K562 (cell line): Measurements from ENCODE around the gene SS18L1. TPM values are rescaled to one million over a fixed set of nuclear protein-coding genes. Genes with fewer than 3 reads are reported as not detected.

ENCODE experiments used
- ATAC-seq: fragments of 200-7000 bp; cut with Tn5 transposase; 3 replicates; pipeline ENCODE4 v1.9.1; 2020; ENCODE audit warnings: moderate library complexity
- BruUV-seq: library from RNA; stranded (reverse); fragments of 400-500 nt; replicated peaks from 2 replicates; lab custom pipeline; 2021; lab: Mats Ljungman, UMichigan
- CTCF ChIA-PET: fragments of 300-600 bp; formaldehyde crosslinking; extraction: SDS; loops from one replicate; lab custom pipeline; 2021; ENCODE audit warnings: low intra/inter-chr PET ratio; lab: Yijun Ruan, JAX
- POLR2A ChIA-PET: fragments of 300-600, 350-650 bp; sonication (Branson Sonifier 250); formaldehyde crosslinking; extraction: SDS; loops from one replicate; lab custom pipeline; 2021; ENCODE audit warnings: antibody characterized with exemption, inconsistent platforms; lab: Yijun Ruan, JAX
- DNase-seq, 4 experiments: peaks; one replicate each; pipeline versions ENCODE4 v3.0.0 to v3.0.0-alpha.2; 2011 to 2018; ENCODE audit warnings: low spot score in 3 of 4, mixed read lengths in 3 of 4; ENCODE audit errors: extremely low read depth in 1 of 4
- FAIRE-seq: peaks from 2 replicates; lab custom pipeline; 2011; peaks lifted over from hg19 to GRCh38; lab: Jason Lieb, UNC
- H2AFZ ChIP-seq: 2 replicates; pipeline ENCODE4 v1.6.0; 2011; ENCODE audit warnings: low read depth, low read length, control low read depth, inconsistent platforms
- H3K27ac ChIP-seq: fragments of 200-600 bp; 3 replicates; pipeline ENCODE4 v1.8.0; 2011; ENCODE audit warnings: low read depth, mild to moderate bottlenecking, control low read depth, inconsistent platforms, low read length, moderate library complexity, mixed read lengths; ENCODE audit errors: extremely low read depth
- H3K27me3 ChIP-seq, 2 experiments: fragments of 300-600 bp in 1 of 2; 2 replicates in 1 of 2; 3 replicates in 1 of 2; pipeline versions ENCODE4 v1.6.0 to v1.8.0; 2011; ENCODE audit warnings: inconsistent platforms in 2 of 2, low read length in 2 of 2, mild to moderate bottlenecking in 1 of 2, mixed read lengths in 1 of 2, moderate library complexity in 1 of 2; ENCODE audit not compliant: control insufficient read depth in 2 of 2, insufficient read depth in 2 of 2
- H3K36me3 ChIP-seq: fragments of 300-600 bp; 3 replicates; pipeline ENCODE4 v1.8.0; 2011; ENCODE audit warnings: mild to moderate bottlenecking, low read length, inconsistent platforms; ENCODE audit not compliant: control insufficient read depth, insufficient read depth
- H3K4me1 ChIP-seq, 2 experiments: fragments of 200-600 bp in 1 of 2; replicated peaks in 1 of 2; 2 replicates in 1 of 2; 3 replicates in 1 of 2; pipeline versions ENCODE4 v1.5.1 to v1.8.0; 2011; ENCODE audit warnings: inconsistent platforms in 2 of 2, low read length in 2 of 2, mild to moderate bottlenecking in 1 of 2, mixed read lengths in 1 of 2, moderate library complexity in 1 of 2; ENCODE audit not compliant: control insufficient read depth in 2 of 2, insufficient read depth in 2 of 2
- H3K4me2 ChIP-seq: 2 replicates; pipeline ENCODE4 v1.6.1; 2011; ENCODE audit warnings: low read length, control low read depth, inconsistent platforms, mixed read lengths; ENCODE audit not compliant: insufficient read depth
- H3K4me3 ChIP-seq: fragments of 200-600 bp; sonication (generic), shearing (Covaris generic); 2 replicates; pipeline ENCODE4 v1.5.1; 2016; ENCODE audit warnings: control low read depth, inconsistent platforms
- H3K79me2 ChIP-seq: fragments of 200-600 bp; 3 replicates; pipeline ENCODE4 v1.8.0; 2011; ENCODE audit warnings: low read length, inconsistent platforms; ENCODE audit not compliant: control insufficient read depth, insufficient read depth
- H3K9ac ChIP-seq, 2 experiments: 2 replicates each; pipeline versions ENCODE4 v1.6.0 to v1.6.1; 2011; ENCODE audit warnings: low read depth in 2 of 2, low read length in 2 of 2, control low read depth in 1 of 2, inconsistent platforms in 1 of 2, mild to moderate bottlenecking in 1 of 2, mixed read lengths in 1 of 2; ENCODE audit not compliant: insufficient read depth in 1 of 2
- H3K9me1 ChIP-seq: one replicate; pipeline ENCODE4 v1.6.0; 2011; ENCODE audit warnings: inconsistent platforms, mild to moderate bottlenecking, low read length, moderate library complexity; ENCODE audit not compliant: control insufficient read depth, insufficient read depth
- H3K9me3 ChIP-seq: replicated peaks from 2 replicates; pipeline ENCODE4 v1.5.1; 2011; ENCODE audit warnings: low read depth, low read length, inconsistent platforms; ENCODE audit not compliant: control insufficient read depth, insufficient read depth
- H4K20me1 ChIP-seq: replicated peaks from 2 replicates; pipeline ENCODE4 v1.6.1; 2011; ENCODE audit warnings: low read length, inconsistent platforms, mixed read lengths; ENCODE audit not compliant: control insufficient read depth, insufficient read depth
- REST ChIP-seq, 2 experiments: fragments of 450-650 bp; formaldehyde crosslinking in 1 of 2; IDR thresholded peaks; 2 replicates each; pipeline versions ENCODE4 v1.4.0 to v1.6.1; 2014 to 2020; ENCODE audit warnings: mild to moderate bottlenecking in 2 of 2, borderline replicate concordance in 1 of 2, low read depth in 1 of 2
- WGBS: fragments of 100-300 bp; shearing (Covaris generic); methylation state at CpG from one replicate; pipeline ENCODE4 v1.1.6; 2016; ENCODE audit warnings: low coverage, mixed read lengths; ENCODE audit not compliant: insufficient coverage; ENCODE audit errors: missing lambda C conversion rate; 5-methylcytosine and 5-hydroxymethylcytosine counted together
- in situ Hi-C: fragments of 300-500 bp; cut with MboI; formaldehyde crosslinking; loops from 4 replicates; pipeline ENCODE4 v1.15.0; 2018; ENCODE audit warnings: inconsistent platforms, mixed read lengths
- intact Hi-C: fragments of 100-400 bp; cut with micrococcal nuclease; formaldehyde crosslinking; loops from 2 replicates; pipeline ENCODE4 v1.14.2; 2022
- polyA plus RNA-seq, 8 experiments: library from polyadenylated mRNA; depleted of rRNA in 4 of 8; stranded (reverse) in 5 of 8; unstranded in 3 of 8; fragments of >200 nt; fragmentation: Nextera tagmentation in 2 of 8; fragmentation: Illumina TruSeq in 1 of 8; extraction: Ambion mirVana in 2 of 8; extraction: Trizol in 1 of 8; gene quantifications; 2 replicates each; pipeline versions ENCODE4 v1.2.1 to v1.2.3, GENCODE V29; 2011 to 2014; ENCODE audit warnings: inconsistent platforms in 1 of 8, missing spikeins in 1 of 8
- total RNA-seq, 7 experiments: library from RNA; depleted of rRNA in 6 of 7; stranded (reverse); fragments of >200 nt in 6 of 7; fragmentation: Illumina TruSeq in 2 of 7; extraction: Trizol in 2 of 7; gene quantifications; 2 replicates each; pipeline versions ENCODE4 v1.2.1 to v1.2.3, GENCODE V29; 2011 to 2021; ENCODE audit warnings: low replicate concordance in 1 of 7
- TF ChIP-seq, protein P1 (sequence below): sonication (generic); formaldehyde crosslinking; IDR thresholded peaks from 2 replicates; pipeline ENCODE4 v1.8.0; 2023; ENCODE audit warnings: missing genetic modification reagents, mild to moderate bottlenecking, borderline replicate concordance

Gene SS18L1
- total and polyA plus RNA-seq, 9 of the 15 experiments (the other 6 are each of a cell fraction or from before 2014, with no cell fraction given) = 2.7 to 28.3 (median 15.1) TPM

GRCh38 chr20:62157387-62158087 lies 14.0 kb downstream of the SS18L1 start:
- TF ChIP-seq, protein P1, sequence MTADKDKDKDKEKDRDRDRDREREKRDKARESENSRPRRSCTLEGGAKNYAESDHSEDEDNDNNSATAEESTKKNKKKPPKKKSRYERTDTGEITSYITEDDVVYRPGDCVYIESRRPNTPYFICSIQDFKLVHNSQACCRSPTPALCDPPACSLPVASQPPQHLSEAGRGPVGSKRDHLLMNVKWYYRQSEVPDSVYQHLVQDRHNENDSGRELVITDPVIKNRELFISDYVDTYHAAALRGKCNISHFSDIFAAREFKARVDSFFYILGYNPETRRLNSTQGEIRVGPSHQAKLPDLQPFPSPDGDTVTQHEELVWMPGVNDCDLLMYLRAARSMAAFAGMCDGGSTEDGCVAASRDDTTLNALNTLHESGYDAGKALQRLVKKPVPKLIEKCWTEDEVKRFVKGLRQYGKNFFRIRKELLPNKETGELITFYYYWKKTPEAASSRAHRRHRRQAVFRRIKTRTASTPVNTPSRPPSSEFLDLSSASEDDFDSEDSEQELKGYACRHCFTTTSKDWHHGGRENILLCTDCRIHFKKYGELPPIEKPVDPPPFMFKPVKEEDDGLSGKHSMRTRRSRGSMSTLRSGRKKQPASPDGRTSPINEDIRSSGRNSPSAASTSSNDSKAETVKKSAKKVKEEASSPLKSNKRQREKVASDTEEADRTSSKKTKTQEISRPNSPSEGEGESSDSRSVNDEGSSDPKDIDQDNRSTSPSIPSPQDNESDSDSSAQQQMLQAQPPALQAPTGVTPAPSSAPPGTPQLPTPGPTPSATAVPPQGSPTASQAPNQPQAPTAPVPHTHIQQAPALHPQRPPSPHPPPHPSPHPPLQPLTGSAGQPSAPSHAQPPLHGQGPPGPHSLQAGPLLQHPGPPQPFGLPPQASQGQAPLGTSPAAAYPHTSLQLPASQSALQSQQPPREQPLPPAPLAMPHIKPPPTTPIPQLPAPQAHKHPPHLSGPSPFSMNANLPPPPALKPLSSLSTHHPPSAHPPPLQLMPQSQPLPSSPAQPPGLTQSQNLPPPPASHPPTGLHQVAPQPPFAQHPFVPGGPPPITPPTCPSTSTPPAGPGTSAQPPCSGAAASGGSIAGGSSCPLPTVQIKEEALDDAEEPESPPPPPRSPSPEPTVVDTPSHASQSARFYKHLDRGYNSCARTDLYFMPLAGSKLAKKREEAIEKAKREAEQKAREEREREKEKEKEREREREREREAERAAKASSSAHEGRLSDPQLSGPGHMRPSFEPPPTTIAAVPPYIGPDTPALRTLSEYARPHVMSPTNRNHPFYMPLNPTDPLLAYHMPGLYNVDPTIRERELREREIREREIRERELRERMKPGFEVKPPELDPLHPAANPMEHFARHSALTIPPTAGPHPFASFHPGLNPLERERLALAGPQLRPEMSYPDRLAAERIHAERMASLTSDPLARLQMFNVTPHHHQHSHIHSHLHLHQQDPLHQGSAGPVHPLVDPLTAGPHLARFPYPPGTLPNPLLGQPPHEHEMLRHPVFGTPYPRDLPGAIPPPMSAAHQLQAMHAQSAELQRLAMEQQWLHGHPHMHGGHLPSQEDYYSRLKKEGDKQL (CRISPR knock-in tag) = no peak
- TF ChIP-seq REST (IDR thresholded peaks at IDR 0.05; ENCODE audit: borderline replicate concordance) (peak; percentile 44), REST (CRISPR knock-in tag; IDR thresholded peaks at IDR 0.05; ENCODE audit: low read depth) (no peak)
- intact Hi-C loops (loop anchor here (5.0 kb wide), 1 partner anchor 145 kb away; no protein-coding TSS in a partner anchor), in situ Hi-C loops (no loop called here)
- peaks cover 93% of the 10 kb centered on the region; the same call in 2 of the 3 replicates for H3K36me3 ChIP-seq
- H3K79me2 ChIP-seq = peaks cover 66% of the 10 kb centered on the region
- peaks cover 2 to 40% of the 10 kb centered on the region in 2 experiments; a peak in 3 of 5 replicates for H3K4me1 ChIP-seq
- FAIRE-seq (no peak), DNase-seq (no peak), ATAC-seq (no peak)
- POLR2A ChIA-PET = no interaction called here
- no peaks in the 10 kb centered on the region for H3K27me3 ChIP-seq
- no peak overlapping the region for H3K4me3 ChIP-seq
- no peak overlapping the region; the same call in 2 of the 3 replicates for H3K27ac ChIP-seq
- CTCF ChIA-PET = interaction anchor here (1.0 to 3.3 kb wide), 2 partner anchors 23 to 146 kb away, joined by 3 to 12 read pairs; no protein-coding TSS in a partner anchor
- no TSS peak for BruUV-seq
- WGBS = 82% methylated on average over 13 of the region's 25 CpGs
- no peak overlapping the region for H3K4me2 ChIP-seq
- H3K9ac ChIP-seq = peak overlapping the region in 1 of 2 experiments; percentile 65; a peak in 2 of 4 replicates
- no peak overlapping the region for H2AFZ ChIP-seq
- H3K9me3 ChIP-seq = no peaks in the 10 kb centered on the region
- peaks cover 5% of the 10 kb centered on the region for H3K9me1 ChIP-seq
- peaks cover 18% of the 10 kb centered on the region for H4K20me1 ChIP-seq
